ENCODE measurements around the gene CEP68. TPM values are rescaled to one million over a fixed set of nuclear protein-coding genes. Genes with fewer than 3 reads are reported as not detected.

CEP68 gene
- total RNA-seq, 2 experiments from 2014 or later = 6.0 to 6.3 TPM

- Mint-ChIP-seq H3K9me3 (no peaks in the 10 kb centered on the region), H3K4me3 (no peak overlapping the region), H3K27ac (no peak overlapping the region), H3K27me3 (no peaks in the 10 kb centered on the region), H3K4me1 (ENCODE audit: low read depth) (peaks cover 21% of the 10 kb centered on the region), H3K36me3 (ENCODE audit: low read depth) (peaks cover 37% of the 10 kb centered on the region)
- ATAC-seq (no peak), DNase-seq (no peak)
- ChIA-PET CTCF (no interaction called here), POLR2A (no interaction called here)
- no peak for TF ChIP-seq CTCF (IDR thresholded peaks at IDR 0.05)
- intact Hi-C loops (cut with micrococcal nuclease) = no loop called here
These were observed 41.6 kb downstream of the CEP68 start for GRCh38 chr2:65097844-65098243.

- H3K4me3 Mint-ChIP-seq = no peak overlapping the region
- ChIA-PET CTCF (no interaction called here), POLR2A (interaction anchor here (0.6 kb wide), 1 partner anchor 13 kb away, joined by 3 read pairs; no protein-coding TSS in a partner anchor)
- DNase-seq = no peak
- TF ChIP-seq CTCF (IDR thresholded peaks at IDR 0.05) = no peak
- intact Hi-C loops (cut with micrococcal nuclease) = no loop called here
- H3K4me1 Mint-ChIP-seq (ENCODE audit: low read depth) = peaks cover 17% of the 10 kb centered on the region
- H3K9me3 Mint-ChIP-seq = no peaks in the 10 kb centered on the region
- no peak overlapping the region for H3K27ac Mint-ChIP-seq
- no peaks in the 10 kb centered on the region for H3K27me3 Mint-ChIP-seq
- ATAC-seq = no peak
- H3K36me3 Mint-ChIP-seq (ENCODE audit: low read depth) = peaks cover 32% of the 10 kb centered on the region
These were observed 42.5 kb downstream of the CEP68 start for GRCh38 chr2:65098741-65099140.

GRCh38 chr2:65101071-65101470 lies 44.9 kb downstream of the CEP68 start:
- ChIA-PET POLR2A (interaction anchor here (1.5 kb wide), 1 partner anchor 20 kb away, joined by 3 read pairs; no protein-coding TSS in a partner anchor), CTCF (interaction anchor here (1.4 kb wide), 1 partner anchor 86 kb away, joined by 4 read pairs; no protein-coding TSS in a partner anchor)
- Mint-ChIP-seq H3K9me3 (no peaks in the 10 kb centered on the region), H3K36me3 (ENCODE audit: low read depth) (peaks cover 31% of the 10 kb centered on the region), H3K4me1 (ENCODE audit: low read depth) (peaks cover 16% of the 10 kb centered on the region), H3K4me3 (no peak overlapping the region), H3K27me3 (no peaks in the 10 kb centered on the region), H3K27ac (no peak overlapping the region)
- intact Hi-C loops (cut with micrococcal nuclease) = no loop called here
- DNase-seq = no peak
- TF ChIP-seq CTCF (IDR thresholded peaks at IDR 0.05) = no peak
- ATAC-seq = no peak

- Mint-ChIP-seq H3K27ac (no peak overlapping the region), H3K9me3 (no peaks in the 10 kb centered on the region), H3K27me3 (no peaks in the 10 kb centered on the region), H3K4me1 (ENCODE audit: low read depth) (peaks cover 7% of the 10 kb centered on the region), H3K36me3 (ENCODE audit: low read depth) (peaks cover 23% of the 10 kb centered on the region), H3K4me3 (no peak overlapping the region)
- ChIA-PET CTCF (interaction anchor here (0.6 to 1.2 kb wide), 3 partner anchors 12 to 124 kb away, joined by 3 to 4 read pairs (median 4); partner anchors contain the start of genes ACTR2 and RAB1A), POLR2A (interaction anchor here (0.9 to 1.0 kb wide), 2 partner anchors 9 to 22 kb away, joined by 3 read pairs; no protein-coding TSS in a partner anchor)
- TF ChIP-seq CTCF (IDR thresholded peaks at IDR 0.05) = no peak
- ATAC-seq = no peak
- intact Hi-C loops (cut with micrococcal nuclease) = no loop called here
- DNase-seq = no peak
These were observed 46.9 kb downstream of the CEP68 start for GRCh38 chr2:65103013-65103715.

GRCh38 chr2:65107530-65107929 lies 51.3 kb downstream of the CEP68 start:
- peaks cover 22% of the 10 kb centered on the region for H3K36me3 Mint-ChIP-seq (ENCODE audit: low read depth)
- peaks cover 20% of the 10 kb centered on the region for H3K4me1 Mint-ChIP-seq (ENCODE audit: low read depth)
- no peak overlapping the region for H3K27ac Mint-ChIP-seq
- no peak for DNase-seq
- H3K9me3 Mint-ChIP-seq = no peaks in the 10 kb centered on the region
- ChIA-PET POLR2A (interaction anchor here (0.9 kb wide), 1 partner anchor 23 kb away, joined by 3 read pairs; the partner anchor contains the start of gene RAB1A), CTCF (interaction anchor here (0.6 kb wide), 1 partner anchor 27 kb away, joined by 3 read pairs; no protein-coding TSS in a partner anchor)
- no peak for ATAC-seq
- H3K27me3 Mint-ChIP-seq = no peaks in the 10 kb centered on the region
- intact Hi-C loops (cut with micrococcal nuclease) = no loop called here
- no peak overlapping the region for H3K4me3 Mint-ChIP-seq
- TF ChIP-seq CTCF (IDR thresholded peaks at IDR 0.05) = no peak

Data from activated CD8-positive, alpha-beta T cell treated with anti-CD3 and anti-CD28 coated beads for 36 hours (primary cell).